Measurements from ENCODE around the gene APOL3. TPM values are rescaled to one million over a fixed set of nuclear protein-coding genes. Genes with fewer than 3 reads are reported as not detected.

Gene APOL3
- total RNA-seq, 1 experiment from 2014 or later: 19.3 TPM

DNA sequence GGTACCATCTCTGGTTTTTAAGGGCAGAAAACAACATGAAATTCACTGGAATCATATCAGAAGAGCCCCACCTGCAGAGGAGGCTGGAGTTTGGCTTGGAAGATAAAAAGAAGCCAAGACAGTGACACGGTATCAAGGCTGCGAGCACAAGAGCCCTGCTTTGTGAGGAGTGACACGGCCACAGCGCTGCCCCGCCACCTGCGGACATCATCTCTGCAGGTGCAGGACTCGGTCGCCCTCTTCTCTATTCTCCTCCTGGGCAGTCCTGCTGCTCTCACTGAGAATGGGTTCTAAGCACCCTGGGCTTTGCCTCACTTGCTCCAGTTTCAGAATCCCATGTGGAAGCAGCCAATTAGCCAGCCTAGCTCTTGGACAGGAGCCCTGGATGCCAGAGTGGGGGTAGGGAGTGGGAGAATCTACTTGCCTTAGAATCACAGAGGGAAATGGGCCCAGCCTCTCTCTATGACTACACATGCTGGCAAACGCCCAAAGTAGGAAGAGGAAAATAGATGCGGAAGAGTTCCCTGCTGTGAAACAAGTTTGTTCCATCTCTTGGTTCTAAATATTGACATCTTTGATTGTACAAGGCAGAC, 24.0 kb upstream of the APOL3 start:
- Histone ChIP-seq H2AFZ (no peak overlapping the region), H3K9me3 (ENCODE audit: insufficient read depth, low read depth) (no peaks in the 10 kb centered on the region), H3K36me3 (ENCODE audit: low read depth) (no peaks in the 10 kb centered on the region), H3K79me2 (ENCODE audit: low read depth) (no peaks in the 10 kb centered on the region), H3K4me3 (no peak overlapping the region), H4K20me1 (ENCODE audit: insufficient read depth) (no peaks in the 10 kb centered on the region), H3K9me2 (ENCODE audit: insufficient read depth) (no peaks in the 10 kb centered on the region), H3F3A (ENCODE audit: insufficient read depth, low read depth) (no peaks in the 10 kb centered on the region), H3K4me2 (no peak overlapping the region), H3K27me3 (ENCODE audit: insufficient read depth, low read depth) (peaks cover 27% of the 10 kb centered on the region; the same call in 1 of the 2 replicates), H3K4me1 (replicated peaks; ENCODE audit: insufficient read depth) (no peaks in the 10 kb centered on the region), H3K27ac (no peak overlapping the region)
- no peak for TF ChIP-seq CTCF (conservative IDR thresholded peaks at IDR 0.05)
- TF ChIP-seq EZH2 (IDR thresholded peaks at IDR 0.05; ENCODE audit: low read depth): no peak
- intact Hi-C loops (cut with micrococcal nuclease; ENCODE audit: unreplicated experiment): no loop called here
- ChIA-PET CTCF (interaction anchor here (0.7 to 0.9 kb wide), 3 partner anchors 10 to 28 kb away, joined by 3 read pairs; no protein-coding TSS in a partner anchor), POLR2A (ENCODE audit: unreplicated experiment) (no interaction called here)
- BruUV-seq (replicated peaks): no TSS peak
- DNase-seq: no peak

DNA sequence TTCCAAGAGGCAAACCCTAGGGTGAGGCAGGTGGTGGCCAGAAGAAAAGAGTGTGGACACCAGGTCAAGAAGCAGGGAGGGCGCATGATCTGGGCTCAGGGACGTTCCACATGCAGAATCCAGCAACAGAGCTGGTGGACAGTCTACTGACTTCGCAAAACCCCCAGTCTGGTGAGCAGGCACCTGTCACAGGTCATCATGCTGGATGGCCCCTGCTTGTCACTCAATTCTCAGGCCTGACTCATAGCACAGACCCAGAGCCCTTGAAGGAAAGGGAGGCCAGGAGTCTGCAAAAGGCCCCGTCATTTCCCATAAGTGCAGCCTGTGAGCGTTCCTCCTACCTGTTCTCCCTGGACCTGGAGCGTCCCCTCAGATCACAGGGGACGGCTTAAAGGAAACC, 22.9 kb upstream of the APOL3 start:
- Histone ChIP-seq H3K4me3 (no peak overlapping the region), H3K9me3 (ENCODE audit: insufficient read depth, low read depth) (no peaks in the 10 kb centered on the region), H4K20me1 (ENCODE audit: insufficient read depth) (no peaks in the 10 kb centered on the region), H3F3A (ENCODE audit: insufficient read depth, low read depth) (no peaks in the 10 kb centered on the region), H2AFZ (no peak overlapping the region), H3K4me2 (no peak overlapping the region), H3K27ac (no peak overlapping the region), H3K79me2 (ENCODE audit: low read depth) (no peaks in the 10 kb centered on the region), H3K36me3 (ENCODE audit: low read depth) (no peaks in the 10 kb centered on the region), H3K9me2 (ENCODE audit: insufficient read depth) (no peaks in the 10 kb centered on the region), H3K27me3 (ENCODE audit: insufficient read depth, low read depth) (peaks cover 18% of the 10 kb centered on the region; the same call in 1 of the 2 replicates), H3K4me1 (replicated peaks; ENCODE audit: insufficient read depth) (no peaks in the 10 kb centered on the region)
- BruUV-seq (replicated peaks): no TSS peak
- TF ChIP-seq CTCF (conservative IDR thresholded peaks at IDR 0.05) (no peak), EZH2 (IDR thresholded peaks at IDR 0.05; ENCODE audit: low read depth) (no peak)
- ChIA-PET POLR2A (ENCODE audit: unreplicated experiment) (no interaction called here), CTCF (interaction anchor here (0.6 to 0.9 kb wide), 3 partner anchors 12 to 862 kb away, joined by 3 to 11 read pairs (median 3); no protein-coding TSS in a partner anchor)
- intact Hi-C loops (cut with micrococcal nuclease; ENCODE audit: unreplicated experiment): no loop called here
- DNase-seq: peak in 1 of 2 experiments; percentile 18

GRCh38 chr22:36182857-36183256, 22.3 kb upstream of the APOL3 start:
- no peaks in the 10 kb centered on the region for H3K79me2 ChIP-seq (ENCODE audit: low read depth)
- intact Hi-C loops (cut with micrococcal nuclease; ENCODE audit: unreplicated experiment): no loop called here
- H3K4me3 ChIP-seq: no peak overlapping the region
- no peaks in the 10 kb centered on the region for H3F3A ChIP-seq (ENCODE audit: insufficient read depth, low read depth)
- TF ChIP-seq EZH2 (IDR thresholded peaks at IDR 0.05; ENCODE audit: low read depth): no peak
- TF ChIP-seq CTCF (conservative IDR thresholded peaks at IDR 0.05): no peak
- no peak overlapping the region for H3K27ac ChIP-seq
- ChIA-PET CTCF (no interaction called here), POLR2A (ENCODE audit: unreplicated experiment) (no interaction called here)
- H3K4me1 ChIP-seq (replicated peaks; ENCODE audit: insufficient read depth): no peaks in the 10 kb centered on the region
- H2AFZ ChIP-seq: no peak overlapping the region
- no peaks in the 10 kb centered on the region for H4K20me1 ChIP-seq (ENCODE audit: insufficient read depth)
- peaks cover 15% of the 10 kb centered on the region; the same call in 1 of the 2 replicates for H3K27me3 ChIP-seq (ENCODE audit: insufficient read depth, low read depth)
- no peak overlapping the region for H3K4me2 ChIP-seq
- BruUV-seq (replicated peaks): no TSS peak
- H3K9me3 ChIP-seq (ENCODE audit: insufficient read depth, low read depth): no peaks in the 10 kb centered on the region
- H3K9me2 ChIP-seq (ENCODE audit: insufficient read depth): no peaks in the 10 kb centered on the region
- no peak for DNase-seq
- H3K36me3 ChIP-seq (ENCODE audit: low read depth): no peaks in the 10 kb centered on the region

Measured in PC-9 (cell line).